Natural killer cell (primary cell): ENCODE measurements around the gene PRKAR1B. TPM values are rescaled to one million over a fixed set of nuclear protein-coding genes. Genes with fewer than 3 reads are reported as not detected.

Experiments used
- ATAC-seq, 3 donors: fragments of 150-1000 bp in 2 of 3; fragments of 200-7000 bp in 1 of 3; cut with Tn5 transposase; 1 replicate in 1 of 3; 2 replicates in 2 of 3; pipeline ENCODE4 v1.10.0; 2021; ENCODE audit warnings: mild to moderate bottlenecking in 2 of 3, moderate library complexity in 2 of 3
- DNase-seq, 2 donors: peaks; one replicate each; pipeline versions ENCODE4 v3.0.0 to v3.0.0-alpha.2; 2013 to 2021; ENCODE audit warnings: mixed read lengths in 1 of 2
- H3K27ac ChIP-seq: one replicate; pipeline ENCODE4 v1.5.1; 2013; ENCODE audit warnings: mild to moderate bottlenecking, low read length
- H3K27me3 ChIP-seq: one replicate; pipeline ENCODE4 v1.6.1; 2013; ENCODE audit warnings: low read length; ENCODE audit not compliant: control insufficient read depth, insufficient read depth
- H3K36me3 ChIP-seq: one replicate; pipeline ENCODE4 v1.6.1; 2013; ENCODE audit warnings: low read length; ENCODE audit not compliant: control insufficient read depth, insufficient read depth
- H3K4me1 ChIP-seq: one replicate; pipeline ENCODE4 v1.6.1; 2013; ENCODE audit warnings: low read length; ENCODE audit not compliant: control insufficient read depth, insufficient read depth
- H3K4me3 ChIP-seq: one replicate; pipeline ENCODE4 v1.5.1; 2013; ENCODE audit warnings: low read length
- H3K9me3 ChIP-seq: one replicate; pipeline ENCODE4 v1.6.1; 2013; ENCODE audit warnings: low read length; ENCODE audit not compliant: control insufficient read depth, insufficient read depth
- H3K27ac Mint-ChIP-seq, 2 donors: one replicate each; pipeline ENCODE4 v1.8.0; 2022; ENCODE audit warnings: mild to moderate bottlenecking in 2 of 2, mixed read lengths in 2 of 2, moderate library complexity in 1 of 2
- H3K27me3 Mint-ChIP-seq, 2 donors: one replicate each; pipeline ENCODE4 v1.8.0; 2022; ENCODE audit warnings: low read depth in 2 of 2, mixed read lengths in 2 of 2
- H3K36me3 Mint-ChIP-seq: one replicate; pipeline ENCODE4 v1.8.0; 2022; ENCODE audit warnings: mixed read lengths
- H3K4me1 Mint-ChIP-seq, 2 donors: one replicate each; pipeline ENCODE4 v1.8.0; 2022; ENCODE audit warnings: mixed read lengths in 2 of 2
- H3K4me3 Mint-ChIP-seq: one replicate; pipeline ENCODE4 v1.8.0; 2022; ENCODE audit warnings: mild to moderate bottlenecking, moderate library complexity, mixed read lengths
- H3K9me3 Mint-ChIP-seq, 2 donors: one replicate each; pipeline ENCODE4 v1.8.0; 2022; ENCODE audit warnings: mixed read lengths in 2 of 2
- CTCF ChIP-seq: fragments of 200-600 bp; IDR thresholded peaks from one replicate; pipeline ENCODE4 v1.8.0; 2022; ENCODE audit warnings: antibody characterized with exemption
- WGBS: methylation state at CpG from one replicate; pipeline ENCODE4 v1.1.7; 2013; ENCODE audit warnings: missing lambda C conversion rate; ENCODE audit not compliant: insufficient coverage; 5-methylcytosine and 5-hydroxymethylcytosine counted together
- intact Hi-C: fragments of 100-400 bp; cut with micrococcal nuclease; formaldehyde crosslinking; loops from one replicate; pipeline ENCODE4 v1.14.2; 2022
- total RNA-seq, 4 donors: library from RNA; stranded (reverse); fragments of 120-200 nt in 1 of 4; gene quantifications; one replicate each; pipeline versions ENCODE4 v1.2.3 to v1.2.4, GENCODE V29; 2013 to 2022

Gene PRKAR1B
- total RNA-seq, 3 donors from 2014 or later (not counting 1 experiment from before 2014, with no cell fraction given), result 2.4 to 3.8 (median 3.0) TPM

DNA sequence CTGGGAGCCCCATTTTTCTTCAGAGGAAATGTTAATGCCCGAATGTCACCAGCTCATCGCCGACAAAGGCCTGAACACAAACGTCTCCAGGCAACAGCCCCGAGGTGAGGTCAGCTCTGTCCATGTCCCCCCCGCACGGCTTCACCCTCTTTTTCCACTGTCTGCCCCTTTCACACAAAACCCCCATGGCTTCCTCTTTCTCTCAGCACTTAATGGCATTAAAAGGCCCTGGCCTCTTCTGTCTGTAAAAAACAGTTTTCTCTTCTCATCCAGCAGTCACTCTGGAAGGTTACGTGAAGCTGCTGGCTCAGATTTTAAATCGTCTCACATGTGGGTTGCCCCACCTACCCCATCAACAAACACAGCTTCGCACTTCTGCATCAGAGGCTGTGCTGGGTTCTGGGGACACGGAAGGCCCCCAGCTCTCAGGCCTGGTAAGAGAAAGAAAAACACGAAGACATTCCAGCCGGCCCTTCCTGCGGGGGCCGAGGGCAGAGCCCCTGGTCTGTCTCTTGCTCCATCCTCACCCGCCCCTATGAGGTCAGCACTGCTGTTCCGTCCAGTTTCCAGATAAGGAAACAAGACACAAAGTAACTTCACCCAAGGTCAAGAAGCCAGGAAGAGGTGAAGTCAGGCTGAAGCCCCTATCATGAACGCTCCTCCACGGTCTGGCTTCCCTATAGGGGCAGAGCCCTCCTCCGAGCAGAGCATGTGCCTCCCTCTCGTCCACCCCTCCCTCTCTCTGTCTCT lies 116.4 kb downstream of the PRKAR1B start:
- TF ChIP-seq CTCF, result no peak
- H3K27me3 Mint-ChIP-seq, result peaks cover 0 to 5% of the 10 kb centered on the region in 2 donors

DNA sequence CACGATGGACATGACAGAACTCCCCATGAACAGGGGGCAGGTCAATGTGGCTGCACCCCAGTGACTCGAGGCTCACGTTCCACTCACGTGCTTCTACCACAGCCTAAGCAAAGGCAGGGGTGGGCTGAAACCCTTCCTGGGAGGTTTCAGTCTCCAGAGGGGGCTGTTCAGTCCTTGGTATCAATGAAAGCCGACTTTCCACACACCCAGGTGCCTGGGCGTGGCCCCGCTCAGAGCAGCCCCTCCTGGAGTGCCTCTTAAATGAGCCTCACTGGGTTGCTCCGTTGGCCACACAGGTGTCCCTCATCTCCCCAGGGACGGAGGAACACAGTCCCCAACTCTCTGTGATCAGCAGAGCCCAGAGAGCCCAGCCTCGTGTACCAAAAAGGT lies 116.9 kb downstream of the PRKAR1B start:
- no peaks in the 10 kb centered on the region for H3K27me3 ChIP-seq
- WGBS, result 69% methylated on average over 10 of the region's 10 CpGs
- H3K9me3 ChIP-seq, result no peaks in the 10 kb centered on the region
- H3K4me1 ChIP-seq, result peaks cover 44% of the 10 kb centered on the region
- no peak for ATAC-seq
- no peak for DNase-seq
- H3K36me3 ChIP-seq, result no peaks in the 10 kb centered on the region
- Mint-ChIP-seq H3K27ac (peak overlapping the region; percentile 89 to 93), H3K27me3 (peaks cover 0 to 5% of the 10 kb centered on the region in 2 donors), H3K4me3 (peak overlapping the region; percentile 81), H3K36me3 (no peaks in the 10 kb centered on the region), H3K4me1 (peaks cover 18 to 35% of the 10 kb centered on the region in 2 donors), H3K9me3 (peaks cover 0 to 7% of the 10 kb centered on the region in 2 donors)
- no peak for TF ChIP-seq CTCF
- intact Hi-C loops, result loop anchor here (1.0 kb wide), 1 partner anchor 8 kb away; no protein-coding TSS in a partner anchor
- H3K27ac ChIP-seq, result peak overlapping the region; percentile 72
- H3K4me3 ChIP-seq, result no peak overlapping the region

More for the DNA sequence above, 116.4 kb downstream of the PRKAR1B start:
- Histone ChIP-seq H3K27ac (peak overlapping the region; percentile 72), H3K4me3 (no peak overlapping the region), H3K27me3 (no peaks in the 10 kb centered on the region), H3K36me3 (no peaks in the 10 kb centered on the region), H3K9me3 (no peaks in the 10 kb centered on the region), H3K4me1 (peaks cover 38% of the 10 kb centered on the region)
- Mint-ChIP-seq H3K27ac (peak overlapping the region; percentile 89 to 93), H3K36me3 (no peaks in the 10 kb centered on the region), H3K4me3 (peak overlapping the region; percentile 81), H3K9me3 (peaks cover 0 to 7% of the 10 kb centered on the region in 2 donors), H3K4me1 (peaks cover 17 to 36% of the 10 kb centered on the region in 2 donors)
- intact Hi-C loops, result loop anchor here (1.0 kb wide), 1 partner anchor 8 kb away; no protein-coding TSS in a partner anchor
- ATAC-seq (peak; percentile 78 to 95 (median 95)), DNase-seq (peak; percentile 47 to 69)
- 53% methylated on average over 21 of the region's 21 CpGs for WGBS

GRCh38 chr7:609365-609764 lies 117.7 kb downstream of the PRKAR1B start:
- H3K27me3 ChIP-seq, result no peaks in the 10 kb centered on the region
- peak in 1 of 2 donors; percentile 46 for DNase-seq
- no peak overlapping the region for H3K4me3 ChIP-seq
- H3K4me1 ChIP-seq, result peaks cover 51% of the 10 kb centered on the region
- intact Hi-C loops, result no loop called here
- Mint-ChIP-seq H3K4me3 (peak overlapping the region; percentile 17), H3K4me1 (peaks cover 26 to 37% of the 10 kb centered on the region in 2 donors), H3K36me3 (no peaks in the 10 kb centered on the region), H3K27me3 (peaks cover 0 to 5% of the 10 kb centered on the region in 2 donors), H3K9me3 (peaks cover 0 to 7% of the 10 kb centered on the region in 2 donors), H3K27ac (peak overlapping the region; percentile 89 to 93)
- no peak for ATAC-seq
- H3K36me3 ChIP-seq, result no peaks in the 10 kb centered on the region
- WGBS, result 67% methylated on average over 7 of the region's 7 CpGs
- no peak overlapping the region for H3K27ac ChIP-seq
- TF ChIP-seq CTCF, result no peak
- no peaks in the 10 kb centered on the region for H3K9me3 ChIP-seq
